ENCODE data around the gene SPAG7.

Gene SPAG7

GRCh38 chr17:4974115-4974670 is 6.6 kb upstream of the SPAG7 start:
- no peak for DNase-seq

- no peak for DNase-seq
These were observed 5.9 kb upstream of the SPAG7 start for GRCh38 chr17:4973256-4974114.

- DNase-seq: no peak
These were observed 5.1 kb upstream of the SPAG7 start for GRCh38 chr17:4972752-4973151.

- DNase-seq: no peak
These were observed 4.7 kb upstream of the SPAG7 start for GRCh38 chr17:4972322-4972721.

DNA sequence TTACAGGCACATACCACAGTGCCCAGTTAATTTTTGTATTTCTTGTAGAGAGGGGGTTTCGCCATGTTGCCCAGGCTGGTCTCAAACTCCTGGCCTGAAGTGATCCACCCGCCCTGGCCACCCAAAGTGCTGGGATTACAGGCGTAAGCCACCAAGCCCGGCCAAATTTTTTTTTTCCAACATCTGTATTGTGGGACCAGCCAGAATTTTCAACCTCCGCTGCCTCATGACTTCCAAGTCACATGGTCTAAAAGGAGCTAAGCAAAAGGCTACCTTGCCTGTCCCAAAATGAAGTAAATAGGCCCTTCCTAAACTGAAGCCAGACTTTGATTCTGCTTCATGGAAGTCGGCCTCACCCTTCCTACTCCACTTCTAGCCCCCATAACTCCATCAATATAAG is 4.2 kb upstream of the SPAG7 start:
- no peak for DNase-seq

- no peak for DNase-seq
These were observed 2.7 kb upstream of the SPAG7 start for GRCh38 chr17:4970273-4970672.

- DNase-seq: no peak
These were observed 2.0 kb upstream of the SPAG7 start for GRCh38 chr17:4969551-4970173.

DNA sequence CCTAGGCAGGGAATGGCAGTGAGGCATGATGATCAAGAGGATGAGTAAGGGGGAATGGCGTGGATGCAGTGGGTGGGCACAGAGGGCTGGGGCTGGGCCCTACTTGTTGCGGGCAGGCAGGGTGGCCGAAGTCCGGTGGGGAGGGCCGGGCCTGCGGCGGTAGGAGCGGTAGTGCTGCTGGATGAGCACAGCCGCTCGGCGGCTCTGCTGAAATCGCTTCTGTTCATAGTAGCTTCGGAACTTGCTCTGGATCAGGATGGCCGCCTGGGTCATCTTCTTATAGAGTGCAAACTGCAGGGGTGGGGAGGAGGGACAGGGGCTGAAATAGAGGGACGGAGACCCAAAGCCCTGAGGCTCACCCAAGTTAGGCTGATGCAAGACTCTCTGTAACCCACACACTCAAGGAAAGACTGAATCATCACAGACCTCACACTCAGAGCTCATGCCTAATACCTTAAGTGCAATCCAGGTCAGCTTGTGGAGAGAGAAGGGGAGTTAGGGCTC is 1.5 kb upstream of the SPAG7 start:
- DNase-seq: no peak

- DNase-seq: no peak
These were observed 949 bp upstream of the SPAG7 start for GRCh38 chr17:4968486-4969046.

- DNase-seq: peak; percentile 88 to 89
These were observed 626 bp downstream of the SPAG7 start for GRCh38 chr17:4966844-4967538.

GRCh38 chr17:4965311-4965986 is 2.2 kb downstream of the SPAG7 start:
- DNase-seq: no peak

DNA sequence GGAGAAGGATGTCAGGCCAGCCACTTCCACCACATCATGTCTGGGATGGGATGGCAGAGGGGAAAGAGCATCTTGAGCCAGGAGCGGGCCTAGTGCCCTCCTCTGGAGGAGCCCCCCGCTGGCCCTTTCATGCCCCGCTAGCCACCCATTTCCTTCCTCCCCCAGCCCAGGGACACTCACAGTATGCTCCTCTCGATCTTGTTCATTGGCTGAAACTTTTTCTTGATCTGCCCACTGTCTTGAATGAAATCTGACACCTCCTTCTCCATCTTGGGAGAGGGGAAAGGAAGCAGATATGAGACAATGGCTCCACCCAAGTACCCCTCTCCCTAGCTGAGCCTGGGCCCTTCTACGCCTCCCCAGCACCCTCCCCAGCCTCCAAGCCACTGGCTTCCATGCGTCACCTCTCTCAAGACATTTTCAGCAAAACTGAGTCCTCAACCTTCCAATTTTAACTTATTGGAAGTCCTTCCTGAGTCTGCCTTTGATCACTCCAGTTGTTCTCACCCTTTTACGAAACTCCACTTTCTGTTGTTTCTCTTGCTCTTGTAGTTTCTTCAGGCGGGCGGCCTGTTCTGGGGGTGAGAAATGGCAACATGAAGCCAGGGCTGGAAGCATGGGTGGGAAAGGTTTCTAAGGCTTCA is 7.2 kb downstream of the SPAG7 start:
- no peak for DNase-seq

DNA sequence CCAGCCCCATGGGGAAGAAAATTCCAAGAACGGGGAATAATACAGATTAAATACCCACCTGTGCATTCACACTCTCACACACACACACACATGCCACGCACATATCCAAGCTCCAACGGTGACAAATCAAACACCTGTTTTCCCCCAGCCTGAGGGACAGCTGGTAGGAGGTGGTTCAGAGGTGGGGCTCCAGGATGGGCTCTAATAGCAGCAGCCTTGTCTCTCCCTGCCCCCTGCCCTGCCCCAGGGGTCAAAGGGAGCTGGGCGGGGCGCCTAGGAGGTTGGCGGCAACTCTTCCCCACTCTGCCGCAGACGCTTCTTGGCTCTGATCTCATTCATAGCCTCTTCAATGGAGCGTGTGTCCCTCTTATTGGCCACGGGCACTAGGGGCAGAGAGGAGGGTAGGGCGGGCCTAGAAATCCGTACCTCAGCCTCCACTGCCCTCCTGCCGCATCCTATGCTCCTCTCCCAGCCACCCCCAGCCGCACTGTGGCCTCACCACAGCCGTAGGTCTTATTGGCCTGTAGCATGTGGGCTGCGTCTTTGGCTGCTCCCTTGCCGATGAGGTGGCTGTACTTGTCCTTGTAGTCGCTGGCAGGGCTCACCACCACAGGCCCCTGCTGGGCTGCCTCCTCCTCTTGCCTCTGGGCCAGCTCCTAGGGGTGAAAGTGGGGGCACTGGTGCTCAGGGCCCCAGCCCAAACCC is 8.2 kb downstream of the SPAG7 start:
- DNase-seq: no peak

GRCh38 chr17:4958102-4958501 is 9.5 kb downstream of the SPAG7 start:
- no peak for DNase-seq

- no peak for DNase-seq
These were observed 11.0 kb downstream of the SPAG7 start for GRCh38 chr17:4956493-4957061.

DNA sequence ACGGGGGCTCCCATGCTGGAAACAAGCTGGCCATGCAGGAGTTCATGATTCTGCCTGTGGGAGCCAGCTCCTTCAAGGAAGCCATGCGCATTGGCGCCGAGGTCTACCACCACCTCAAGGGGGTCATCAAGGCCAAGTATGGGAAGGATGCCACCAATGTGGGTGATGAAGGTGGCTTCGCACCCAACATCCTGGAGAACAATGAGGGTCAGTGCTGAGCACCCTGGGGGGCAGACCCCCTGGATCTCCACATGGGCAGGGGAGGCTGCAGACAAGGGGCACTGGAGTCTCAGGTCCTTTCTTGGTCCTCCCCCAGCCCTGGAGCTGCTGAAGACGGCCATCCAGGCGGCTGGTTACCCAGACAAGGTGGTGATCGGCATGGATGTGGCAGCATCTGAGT is 12.5 kb downstream of the SPAG7 start:
- DNase-seq: no peak

DNA sequence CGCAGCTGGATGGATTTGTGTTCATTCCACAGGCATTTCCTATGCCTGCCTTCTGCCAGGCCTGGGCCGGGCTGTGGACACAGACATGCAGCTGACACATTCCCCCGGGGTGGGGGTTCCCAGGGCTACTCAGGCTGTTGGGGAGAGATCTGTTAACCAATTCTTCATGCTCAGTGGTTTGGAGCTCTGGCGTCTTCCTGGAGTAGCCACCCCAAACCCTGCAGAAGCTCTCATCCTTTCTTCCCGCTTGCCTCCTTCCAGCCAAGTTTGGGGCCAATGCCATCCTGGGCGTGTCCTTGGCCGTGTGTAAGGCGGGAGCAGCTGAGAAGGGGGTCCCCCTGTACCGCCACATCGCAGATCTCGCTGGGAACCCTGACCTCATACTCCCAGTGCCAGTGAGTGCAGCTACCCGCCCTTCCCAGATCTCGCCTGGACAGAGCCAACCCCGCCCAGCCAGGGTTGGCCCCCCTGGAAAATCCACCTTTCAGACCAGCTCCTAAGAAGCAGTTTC is 14.1 kb downstream of the SPAG7 start:
- DNase-seq: no peak

DNA sequence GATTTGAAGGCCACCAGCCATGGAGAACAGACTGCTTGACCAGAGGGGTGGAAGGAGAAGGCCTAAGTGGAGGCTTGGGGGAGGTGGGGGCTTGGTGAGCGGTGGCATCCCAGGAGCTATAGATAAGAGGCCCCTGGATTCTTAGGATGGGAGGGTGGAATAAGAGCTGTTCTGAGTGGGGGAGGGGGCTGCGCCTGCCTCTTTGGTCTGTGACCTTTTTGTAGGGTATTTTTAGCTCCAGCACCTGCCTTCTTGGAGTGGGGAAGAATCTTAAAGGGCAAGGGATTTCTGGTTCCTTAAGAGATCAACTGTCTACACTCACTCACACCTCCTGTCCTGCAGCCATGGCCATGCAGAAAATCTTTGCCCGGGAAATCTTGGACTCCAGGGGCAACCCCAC is 16.1 kb downstream of the SPAG7 start:
- DNase-seq: no peak

- DNase-seq: no peak
These were observed 16.8 kb downstream of the SPAG7 start, which contains the start of gene ENO3 for GRCh38 chr17:4950746-4951204. ENO3 (plus strand) TSS chr17:4951119; CDS start chr17:4951830, 711 bp downstream.

GRCh38 chr17:4950075-4950745 is 17.4 kb downstream of the SPAG7 start:
- no peak for DNase-seq

Measured in NCI-H187 (cell line).